ENCODE data around the gene FBXW8. TPM values are rescaled to one million over a fixed set of nuclear protein-coding genes. Genes with fewer than 3 reads are reported as not detected.

The FBXW8 gene
- total RNA-seq, 2 donors from 2014 or later = 26.1 to 34.7 TPM

DNA sequence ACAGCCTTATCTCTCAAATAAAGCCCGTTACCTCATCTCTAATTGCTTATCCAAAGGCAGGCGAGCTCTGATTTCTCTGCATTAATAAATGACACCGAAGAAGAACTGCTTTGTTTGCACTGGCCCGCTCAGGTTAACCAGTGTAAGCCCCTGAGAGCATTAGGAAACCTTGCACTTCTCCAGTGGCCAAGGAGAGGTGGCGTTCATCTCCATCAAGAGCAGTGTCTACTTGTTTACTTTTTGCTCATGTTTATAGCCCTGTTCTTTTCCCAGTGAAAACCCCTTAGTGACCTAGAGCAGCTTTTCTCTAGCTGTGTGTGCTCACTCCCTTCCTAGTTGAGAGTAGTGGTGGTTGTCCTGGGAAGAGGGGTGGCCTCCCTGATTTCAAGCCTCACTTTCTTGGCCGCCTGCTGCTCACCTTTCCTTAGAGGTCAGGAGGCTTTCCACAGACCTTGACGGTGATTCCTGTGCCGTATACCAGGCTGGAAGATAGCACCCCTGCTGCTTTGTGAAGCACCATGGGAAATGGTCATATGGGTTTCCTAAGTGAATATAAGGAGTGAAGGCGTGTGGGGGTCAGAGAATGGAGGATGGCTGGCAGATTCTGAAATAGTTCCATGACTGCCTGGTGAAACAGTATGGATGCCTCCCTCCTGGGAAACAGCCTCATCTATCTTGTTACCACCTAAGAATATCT, 16.6 kb downstream of the FBXW8 start:
- Mint-ChIP-seq H3K36me3 (ENCODE audit: low read depth) (peaks cover 30% of the 10 kb centered on the region), H3K4me1 (peaks cover 39% of the 10 kb centered on the region), H3K9me3 (no peaks in the 10 kb centered on the region), H3K27me3 (ENCODE audit: insufficient read depth) (no peaks in the 10 kb centered on the region), H3K27ac (peak overlapping the region; percentile 75), H3K4me3 (no peak overlapping the region)
- Histone ChIP-seq H3K4me1 (ENCODE audit: control insufficient read depth, insufficient read depth, low read length) (peaks cover 14% of the 10 kb centered on the region), H3K9ac (ENCODE audit: extremely low read depth, low read length, poor library complexity, severe bottlenecking) (no peak overlapping the region), H3K27ac (ENCODE audit: low read depth, low read length) (no peak overlapping the region), H3K4me3 (ENCODE audit: low read length) (no peak overlapping the region), H3K27me3 (ENCODE audit: control insufficient read depth, insufficient read depth, low read length, poor library complexity, severe bottlenecking) (no peaks in the 10 kb centered on the region), H3K36me3 (ENCODE audit: control insufficient read depth, insufficient read depth, low read length) (peaks cover 14% of the 10 kb centered on the region), H3K9me3 (ENCODE audit: control insufficient read depth, low read length) (no peaks in the 10 kb centered on the region)
- 77 to 83% methylated on average over 7 to 9 of the region's 9 CpGs for WGBS, 2 experiments (ENCODE audit: insufficient coverage in 1 of 2, insufficient read length in 1 of 2)
- TF ChIP-seq, protein P1, sequence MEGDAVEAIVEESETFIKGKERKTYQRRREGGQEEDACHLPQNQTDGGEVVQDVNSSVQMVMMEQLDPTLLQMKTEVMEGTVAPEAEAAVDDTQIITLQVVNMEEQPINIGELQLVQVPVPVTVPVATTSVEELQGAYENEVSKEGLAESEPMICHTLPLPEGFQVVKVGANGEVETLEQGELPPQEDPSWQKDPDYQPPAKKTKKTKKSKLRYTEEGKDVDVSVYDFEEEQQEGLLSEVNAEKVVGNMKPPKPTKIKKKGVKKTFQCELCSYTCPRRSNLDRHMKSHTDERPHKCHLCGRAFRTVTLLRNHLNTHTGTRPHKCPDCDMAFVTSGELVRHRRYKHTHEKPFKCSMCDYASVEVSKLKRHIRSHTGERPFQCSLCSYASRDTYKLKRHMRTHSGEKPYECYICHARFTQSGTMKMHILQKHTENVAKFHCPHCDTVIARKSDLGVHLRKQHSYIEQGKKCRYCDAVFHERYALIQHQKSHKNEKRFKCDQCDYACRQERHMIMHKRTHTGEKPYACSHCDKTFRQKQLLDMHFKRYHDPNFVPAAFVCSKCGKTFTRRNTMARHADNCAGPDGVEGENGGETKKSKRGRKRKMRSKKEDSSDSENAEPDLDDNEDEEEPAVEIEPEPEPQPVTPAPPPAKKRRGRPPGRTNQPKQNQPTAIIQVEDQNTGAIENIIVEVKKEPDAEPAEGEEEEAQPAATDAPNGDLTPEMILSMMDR (conservative IDR thresholded peaks at IDR 0.05) = no peak
- DNase-seq = peak; percentile 81

DNA sequence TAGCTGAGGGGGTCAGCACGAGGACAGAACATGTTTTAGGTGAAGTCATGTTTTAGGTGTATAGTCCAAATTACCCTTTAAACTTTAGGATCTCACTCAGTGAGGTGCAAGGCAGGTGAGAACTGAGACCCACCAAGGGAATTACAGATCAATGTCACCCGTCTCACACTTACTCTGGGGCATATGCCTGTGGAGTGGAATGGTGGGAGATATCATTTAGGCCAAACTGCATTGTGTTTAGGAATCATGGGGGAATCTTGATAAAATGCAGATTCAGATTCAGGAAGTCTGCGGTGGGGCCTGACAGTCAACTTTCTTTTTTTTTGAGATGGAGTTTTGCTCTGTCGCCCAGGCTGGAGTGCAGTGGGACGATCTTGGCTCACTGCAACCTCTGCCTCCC, 17.8 kb downstream of the FBXW8 start:
- H3K36me3 Mint-ChIP-seq (ENCODE audit: low read depth) = peaks cover 26% of the 10 kb centered on the region
- Histone ChIP-seq H3K27me3 (ENCODE audit: control insufficient read depth, insufficient read depth, low read length, poor library complexity, severe bottlenecking) (no peaks in the 10 kb centered on the region), H3K27ac (ENCODE audit: low read depth, low read length) (no peak overlapping the region), H3K4me1 (ENCODE audit: control insufficient read depth, insufficient read depth, low read length) (peaks cover 14% of the 10 kb centered on the region), H3K36me3 (ENCODE audit: control insufficient read depth, insufficient read depth, low read length) (peaks cover 12% of the 10 kb centered on the region), H3K9ac (ENCODE audit: extremely low read depth, low read length, poor library complexity, severe bottlenecking) (no peak overlapping the region), H3K9me3 (ENCODE audit: control insufficient read depth, low read length) (no peaks in the 10 kb centered on the region), H3K4me3 (ENCODE audit: low read length) (no peak overlapping the region)
- H3K27ac Mint-ChIP-seq = peak overlapping the region; percentile 64
- TF ChIP-seq, protein P1 (conservative IDR thresholded peaks at IDR 0.05) = no peak
- H3K4me1 Mint-ChIP-seq = peaks cover 39% of the 10 kb centered on the region
- peak; percentile 54 for DNase-seq
- 76 to 100% methylated on average over 2 to 5 of the region's 5 CpGs for WGBS, 2 experiments (ENCODE audit: insufficient coverage in 1 of 2, insufficient read length in 1 of 2)
- H3K27me3 Mint-ChIP-seq (ENCODE audit: insufficient read depth) = no peaks in the 10 kb centered on the region
- H3K4me3 Mint-ChIP-seq = no peak overlapping the region
- H3K9me3 Mint-ChIP-seq = no peaks in the 10 kb centered on the region

DNA sequence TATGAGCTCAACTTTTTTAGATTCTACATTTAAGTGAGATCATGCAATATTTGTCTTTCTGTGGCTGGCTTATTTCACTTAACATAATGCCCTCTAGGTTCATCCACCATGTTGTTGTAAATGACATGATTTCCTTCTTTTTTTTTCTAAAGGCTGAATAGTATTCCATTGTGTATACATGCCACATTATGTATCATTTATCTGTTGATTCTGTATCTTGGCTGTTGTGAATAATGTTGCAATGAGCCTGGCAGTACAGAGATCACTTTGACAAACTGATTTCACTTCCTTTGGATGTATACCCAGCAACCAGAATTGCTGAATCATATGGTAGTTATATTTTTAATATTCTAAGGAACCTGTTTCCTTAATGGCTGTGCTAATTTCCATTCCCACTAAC, 19.1 kb downstream of the FBXW8 start:
- DNase-seq = no peak
- TF ChIP-seq, protein P1 (conservative IDR thresholded peaks at IDR 0.05) = no peak
- H3K9me3 ChIP-seq (ENCODE audit: control insufficient read depth, low read length) = no peaks in the 10 kb centered on the region
- Mint-ChIP-seq H3K9me3 (no peaks in the 10 kb centered on the region), H3K4me3 (no peak overlapping the region), H3K27ac (no peak overlapping the region), H3K4me1 (peaks cover 41% of the 10 kb centered on the region), H3K36me3 (ENCODE audit: low read depth) (peaks cover 36% of the 10 kb centered on the region), H3K27me3 (ENCODE audit: insufficient read depth) (no peaks in the 10 kb centered on the region)
- H3K27ac ChIP-seq (ENCODE audit: low read depth, low read length) = no peak overlapping the region
- H3K4me1 ChIP-seq (ENCODE audit: control insufficient read depth, insufficient read depth, low read length) = peaks cover 14% of the 10 kb centered on the region
- no peaks in the 10 kb centered on the region for H3K27me3 ChIP-seq (ENCODE audit: control insufficient read depth, insufficient read depth, low read length, poor library complexity, severe bottlenecking)
- H3K9ac ChIP-seq (ENCODE audit: extremely low read depth, low read length, poor library complexity, severe bottlenecking) = no peak overlapping the region
- peaks cover 16% of the 10 kb centered on the region for H3K36me3 ChIP-seq (ENCODE audit: control insufficient read depth, insufficient read depth, low read length)
- no peak overlapping the region for H3K4me3 ChIP-seq (ENCODE audit: low read length)

All from endodermal cell (in vitro differentiated cells).